ENCODE data around the gene BIRC7. TPM values are rescaled to one million over a fixed set of nuclear protein-coding genes. Genes with fewer than 3 reads are reported as not detected.
"Not testable (repeated sequence)": the region's sequence is repeated elsewhere in the genome, so short reads cannot be mapped to it uniquely, and the experiment has no call there.

BIRC7 gene
- total RNA-seq, 1 donor from 2014 or later = 10.6 TPM

GRCh38 chr20:63247671-63248228, 12.0 kb downstream of the BIRC7 start:
- DNase-seq (ENCODE audit: low read depth) = no peak
- TF ChIP-seq CTCF (conservative IDR thresholded peaks at IDR 0.05; ENCODE audit: low read depth, low read length) = no peak
- peak overlapping the region; percentile 22 for H3K4me3 ChIP-seq (ENCODE audit: low read depth, low read length)

- peak overlapping the region; percentile 22 for H3K4me3 ChIP-seq (ENCODE audit: low read depth, low read length)
- TF ChIP-seq CTCF (conservative IDR thresholded peaks at IDR 0.05; ENCODE audit: low read depth, low read length) = no peak
- DNase-seq (ENCODE audit: low read depth) = peak; percentile 54
Measured at GRCh38 chr20:63248835-63249591, 13.3 kb downstream of the BIRC7 start.

GRCh38 chr20:63249891-63250290, 14.2 kb downstream of the BIRC7 start:
- TF ChIP-seq CTCF (conservative IDR thresholded peaks at IDR 0.05; ENCODE audit: low read depth, low read length) = no peak
- H3K4me3 ChIP-seq (ENCODE audit: low read depth, low read length) = no peak overlapping the region
- no peak for DNase-seq (ENCODE audit: low read depth)

- peak; percentile 45 for TF ChIP-seq CTCF (conservative IDR thresholded peaks at IDR 0.05; ENCODE audit: low read depth, low read length)
- not testable (repeated sequence) for H3K4me3 ChIP-seq (ENCODE audit: low read depth, low read length); DNase-seq (ENCODE audit: low read depth)
Measured at GRCh38 chr20:63251350-63251749, 15.6 kb downstream of the BIRC7 start.

GRCh38 chr20:63252284-63252711, 16.6 kb downstream of the BIRC7 start:
- TF ChIP-seq CTCF (conservative IDR thresholded peaks at IDR 0.05; ENCODE audit: low read depth, low read length) = no peak
- no peak overlapping the region for H3K4me3 ChIP-seq (ENCODE audit: low read depth, low read length)
- no peak for DNase-seq (ENCODE audit: low read depth)

- TF ChIP-seq CTCF (conservative IDR thresholded peaks at IDR 0.05; ENCODE audit: low read depth, low read length) = no peak
- no peak overlapping the region for H3K4me3 ChIP-seq (ENCODE audit: low read depth, low read length)
Measured at GRCh38 chr20:63253065-63253437, 17.3 kb downstream of the BIRC7 start.

More at GRCh38 chr20:63253065-63253437, 17.3 kb downstream of the BIRC7 start:
- no peak for DNase-seq (ENCODE audit: low read depth)
